OCI-M2 (cell line): ENCODE measurements around the gene TAOK3.
"Not testable (repeated sequence)": the region's sequence is repeated elsewhere in the genome, so short reads cannot be mapped to it uniquely, and the experiment has no call there.

ENCODE experiments used
- DNase-seq: peaks from one replicate; lab custom pipeline; 2025; ENCODE audit not compliant: unreplicated experiment; lab: John Stamatoyannopoulos, UW

The TAOK3 gene

DNA sequence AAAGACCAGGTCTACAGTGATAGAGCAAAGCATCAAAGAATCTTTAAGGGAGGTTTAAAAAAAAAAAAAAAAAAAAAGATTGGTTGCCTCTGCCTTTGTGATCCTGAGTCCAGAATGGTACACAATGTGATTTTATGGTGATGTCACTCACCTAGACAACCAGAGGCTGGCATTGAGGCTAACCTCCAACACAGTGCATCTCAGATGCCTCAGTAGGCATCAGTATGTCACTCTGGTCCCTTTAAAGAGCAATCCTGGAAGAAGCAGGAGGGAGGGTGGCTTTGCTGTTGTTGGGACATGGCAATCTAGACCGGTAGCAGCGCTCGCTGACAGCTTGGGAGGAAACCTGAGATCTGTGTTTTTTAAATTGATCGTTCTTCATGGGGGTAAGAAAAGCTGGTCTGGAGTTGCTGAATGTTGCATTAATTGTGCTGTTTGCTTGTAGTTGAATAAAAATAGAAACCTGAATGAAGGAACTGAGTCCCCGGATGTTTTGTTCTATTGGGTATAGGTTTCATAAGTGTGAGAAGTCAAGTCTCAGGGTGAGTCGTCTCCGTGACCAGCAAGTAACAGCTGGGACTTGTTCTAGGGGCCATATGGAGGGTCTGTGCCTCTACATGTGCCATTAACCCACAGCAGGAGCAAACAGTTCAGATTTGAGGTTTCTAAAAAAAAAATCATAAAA, 227.5 kb downstream of the TAOK3 start:
- no peak for DNase-seq

DNA sequence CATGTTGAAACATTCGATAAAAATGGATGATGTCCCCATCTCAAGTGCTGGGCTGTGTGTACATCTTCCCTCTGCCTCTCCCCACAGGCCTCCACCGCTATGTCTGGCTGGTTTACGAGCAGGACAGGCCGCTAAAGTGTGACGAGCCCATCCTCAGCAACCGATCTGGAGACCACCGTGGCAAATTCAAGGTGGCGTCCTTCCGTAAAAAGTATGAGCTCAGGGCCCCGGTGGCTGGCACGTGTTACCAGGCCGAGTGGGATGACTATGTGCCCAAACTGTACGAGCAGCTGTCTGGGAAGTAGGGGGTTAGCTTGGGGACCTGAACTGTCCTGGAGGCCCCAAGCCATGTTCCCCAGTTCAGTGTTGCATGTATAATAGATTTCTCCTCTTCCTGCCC, 228.2 kb downstream of the TAOK3 start:
- no peak for DNase-seq

DNA sequence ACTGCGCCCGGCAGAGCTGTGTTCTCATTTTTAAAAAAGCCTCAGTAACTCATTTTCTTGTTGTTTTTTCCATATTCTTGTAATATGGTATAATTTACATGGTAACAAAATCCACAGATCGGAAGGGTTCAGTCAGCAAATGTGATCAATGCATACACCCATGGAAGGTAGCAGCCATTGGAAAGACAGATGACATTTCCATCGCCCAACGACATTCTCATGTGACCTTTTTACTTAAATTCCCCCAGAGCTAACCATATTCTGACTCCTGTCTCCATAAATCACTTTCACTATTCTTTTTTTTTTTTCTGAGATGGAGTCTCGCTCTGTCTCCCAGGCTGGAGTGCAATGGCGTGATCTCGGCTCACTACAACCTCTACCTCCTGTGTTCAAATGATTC, 231.9 kb downstream of the TAOK3 start:
- no peak for DNase-seq

DNA sequence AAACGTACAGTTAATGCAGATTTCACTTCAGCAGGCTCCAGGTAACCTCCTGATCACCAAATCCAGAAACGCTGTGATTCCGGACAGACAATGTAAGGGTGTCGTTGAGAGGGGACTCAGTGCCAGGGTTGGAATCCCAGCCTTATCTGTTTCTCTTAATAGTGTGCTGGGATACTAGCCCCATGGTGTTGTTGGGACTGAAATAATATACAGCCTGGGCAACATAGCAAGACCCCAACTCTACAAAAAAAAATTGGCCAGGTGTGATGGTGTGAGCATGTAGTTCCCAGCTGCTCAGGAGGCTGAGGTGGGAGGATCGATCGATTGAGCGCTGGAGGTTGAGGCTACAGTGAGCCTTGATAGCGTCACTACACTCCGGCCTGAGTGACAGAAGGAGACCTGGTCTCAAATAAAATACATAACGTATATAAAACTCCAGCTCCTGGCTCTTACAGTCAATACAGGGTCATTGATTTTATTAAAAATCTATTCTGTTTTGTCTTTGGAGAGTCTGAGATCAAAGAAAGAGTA, 235.5 kb downstream of the TAOK3 start:
- no peak for DNase-seq

DNA sequence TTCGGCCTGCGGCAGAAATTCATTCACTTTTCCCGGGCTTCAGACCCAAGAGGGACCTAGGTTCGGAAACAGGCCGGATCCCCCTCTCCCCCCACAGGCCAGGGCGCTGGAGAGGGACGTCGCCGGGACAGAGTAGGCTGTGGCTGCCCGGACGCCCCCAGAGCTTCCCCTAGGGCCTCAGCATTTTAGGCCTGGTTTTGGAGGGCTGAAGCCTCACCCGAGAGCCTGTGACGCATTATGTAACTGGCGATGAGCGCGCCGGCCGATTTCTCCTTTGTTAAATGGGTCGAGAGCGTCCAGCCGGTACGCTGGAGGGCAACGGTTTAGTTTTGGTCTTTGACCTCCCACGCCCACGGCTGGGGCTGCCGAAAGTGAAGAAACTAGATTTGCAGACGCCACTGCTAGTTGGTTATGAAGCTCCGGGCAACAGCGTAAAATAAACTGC, 236.1 kb downstream of the TAOK3 start:
- no peak for DNase-seq

DNA sequence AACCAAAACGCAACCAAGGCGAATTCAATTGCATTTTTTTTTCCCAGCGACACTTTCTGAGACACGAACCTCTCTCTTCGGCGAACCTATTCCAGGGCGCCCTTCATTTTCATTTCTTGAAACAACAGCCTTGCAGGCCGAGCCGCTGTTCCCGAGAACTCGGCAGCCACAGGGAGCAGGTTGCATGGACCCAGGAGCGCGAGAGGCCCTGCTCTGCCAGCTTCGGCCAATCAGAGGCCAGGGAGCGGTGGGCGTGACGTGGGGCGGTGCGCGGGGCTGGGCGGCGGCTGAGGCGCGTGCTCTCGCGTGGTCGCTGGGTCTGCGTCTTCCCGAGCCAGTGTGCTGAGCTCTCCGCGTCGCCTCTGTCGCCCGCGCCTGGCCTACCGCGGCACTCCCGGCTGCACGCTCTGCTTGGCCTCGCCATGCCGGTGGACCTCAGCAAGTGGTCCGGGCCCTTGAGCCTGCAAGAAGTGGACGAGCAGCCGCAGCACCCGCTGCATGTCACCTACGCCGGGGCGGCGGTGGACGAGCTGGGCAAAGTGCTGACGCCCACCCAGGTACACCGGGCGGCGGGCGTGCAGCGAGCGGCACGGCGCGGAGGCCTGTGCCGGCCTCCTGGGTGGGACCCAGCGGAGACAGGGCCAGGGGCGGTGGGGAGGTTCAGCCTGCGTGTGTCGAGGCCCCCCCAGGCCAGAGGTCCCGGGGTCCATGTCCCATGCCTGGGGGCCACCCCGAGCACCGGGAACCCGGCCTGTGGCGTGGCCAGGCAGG, 236.7 kb downstream of the TAOK3 start, which contains the start of gene PEBP1:
PEBP1 (plus strand) TSS at position 337 of the 771 bp plus-strand sequence; CDS start at position 423, 86 bp downstream.
- no peak for DNase-seq

DNA sequence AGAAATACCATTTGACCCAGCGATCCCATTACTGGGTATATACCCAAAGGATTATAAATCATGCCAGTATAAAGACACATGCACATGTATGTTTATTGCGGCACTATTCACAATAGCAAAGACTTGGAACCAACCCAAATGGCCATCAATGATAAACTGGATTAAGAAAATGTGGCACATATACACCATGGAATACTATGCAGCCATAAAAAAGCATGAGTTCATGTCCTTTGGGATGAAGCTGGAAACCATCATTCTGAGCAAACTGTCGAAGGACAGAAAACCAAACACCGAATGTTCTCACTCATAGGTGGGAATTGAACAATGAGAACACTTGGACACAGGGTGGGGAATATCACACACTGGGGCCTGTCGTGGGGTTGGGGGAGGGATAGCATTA, 243.3 kb downstream of the TAOK3 start:
- not testable (repeated sequence) for DNase-seq

DNA sequence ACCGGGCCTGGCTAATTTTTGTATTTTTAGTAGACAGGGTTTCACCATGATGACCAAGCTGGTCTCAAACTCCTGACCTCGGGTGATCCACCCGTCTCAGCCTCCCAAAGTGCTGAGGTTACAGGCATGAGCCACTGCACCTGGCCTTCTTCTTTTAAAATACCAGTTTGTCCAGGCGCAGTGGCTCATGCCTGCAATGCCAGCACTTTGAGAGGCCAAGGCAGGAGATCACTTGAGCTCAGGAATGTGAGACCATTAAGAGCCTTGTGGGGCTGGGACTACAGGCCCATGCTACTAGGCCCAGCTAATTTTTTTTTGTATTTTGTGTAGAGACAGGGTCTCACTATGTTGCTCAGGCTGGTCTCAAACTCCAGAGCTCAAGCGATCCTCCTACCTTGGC, 244.8 kb downstream of the TAOK3 start:
- DNase-seq: no peak

DNA sequence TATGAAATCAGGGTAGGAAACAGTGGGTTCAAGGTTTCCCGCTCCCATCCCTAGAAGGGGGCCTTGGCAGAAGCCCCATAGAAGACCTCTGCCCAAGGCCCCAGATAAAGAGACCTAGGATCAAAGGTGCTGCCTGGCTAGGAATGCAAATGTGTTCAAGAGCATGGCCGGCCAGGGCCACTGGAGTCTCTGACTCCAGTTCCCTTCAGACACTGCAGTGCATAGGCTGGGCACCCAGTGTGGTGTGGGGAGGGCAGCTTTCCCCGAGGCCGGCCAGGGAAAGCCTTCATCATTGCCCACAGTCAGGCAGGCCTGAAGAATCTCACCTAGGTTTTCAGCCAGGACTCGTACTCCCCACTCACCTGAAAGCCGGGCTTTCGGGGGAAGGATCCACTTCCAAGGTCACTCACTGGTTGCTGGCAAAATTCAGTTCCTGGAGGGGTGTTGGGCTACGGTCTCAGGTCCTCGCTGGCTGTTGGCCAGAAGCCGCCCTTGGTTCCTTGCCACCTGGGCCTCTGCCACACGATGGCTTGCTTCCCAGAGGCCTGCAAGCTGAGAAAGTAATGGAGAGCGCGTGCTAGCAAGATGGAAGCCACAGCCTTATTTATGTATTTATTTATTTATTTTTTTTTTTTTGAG, 246.5 kb downstream of the TAOK3 start:
- no peak for DNase-seq

DNA sequence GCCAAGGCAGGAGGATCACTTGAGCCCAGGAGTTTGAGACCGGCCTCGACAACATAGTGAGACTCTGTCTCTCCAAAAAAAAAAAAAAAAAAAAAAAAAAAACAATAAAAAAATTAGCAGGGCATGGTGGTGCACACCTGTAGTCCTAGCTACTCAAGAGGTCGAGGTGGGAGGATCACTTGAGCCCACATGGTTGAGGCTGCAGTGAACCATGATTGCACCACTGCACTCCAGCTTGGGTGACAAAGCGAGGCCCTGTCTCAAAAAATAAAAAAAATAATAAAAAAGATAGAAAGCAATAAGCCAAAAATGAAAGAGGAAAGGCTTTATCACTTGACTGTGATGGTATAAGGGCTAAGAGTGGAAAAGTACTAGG, 247.0 kb downstream of the TAOK3 start:
- DNase-seq: no peak

DNA sequence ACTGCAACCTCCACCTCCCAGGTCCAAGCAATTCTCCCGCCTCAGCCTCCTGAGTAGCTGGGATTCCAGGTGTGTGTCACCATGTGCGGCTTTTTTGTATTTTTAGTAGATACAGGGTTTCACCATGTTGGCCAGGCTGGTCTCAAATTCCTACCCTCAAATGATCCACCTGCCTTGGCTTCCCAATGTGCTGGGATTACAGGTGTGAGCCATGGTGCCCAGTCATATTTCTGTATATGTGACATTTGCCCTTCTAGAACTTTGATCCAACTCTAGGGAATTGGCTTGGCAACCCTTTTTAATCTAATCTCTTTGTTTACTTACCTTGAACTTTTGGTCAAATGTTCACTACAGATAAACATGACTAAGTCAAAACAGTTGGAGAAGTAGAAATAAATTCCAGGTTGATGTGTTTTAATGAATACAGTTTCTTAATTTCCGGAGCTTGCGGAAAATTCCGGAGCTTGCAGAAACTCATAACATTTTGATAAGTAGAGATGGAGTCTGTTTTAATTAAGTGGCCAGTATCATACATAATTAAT, 248.3 kb downstream of the TAOK3 start:
- DNase-seq: no peak

DNA sequence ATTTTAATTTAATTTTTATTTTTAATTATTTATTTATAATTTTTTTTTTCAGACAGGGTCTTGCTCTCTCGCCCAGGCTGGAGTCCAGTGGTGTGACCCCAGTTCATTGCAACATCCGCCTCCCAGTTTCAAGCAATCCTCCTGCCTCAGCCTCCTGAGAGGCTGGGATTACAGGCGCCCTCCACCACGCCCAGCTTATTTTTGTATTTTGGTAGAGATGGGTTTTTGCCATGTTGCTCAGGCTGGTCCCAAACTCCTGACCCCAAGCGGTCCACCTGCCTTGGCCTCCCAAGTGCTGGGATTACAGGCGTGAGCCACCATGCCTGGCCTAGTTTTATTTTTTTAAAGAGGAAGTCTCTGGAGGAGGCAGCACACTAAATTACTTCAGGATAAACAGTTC, 250.4 kb downstream of the TAOK3 start:
- no peak for DNase-seq

DNA sequence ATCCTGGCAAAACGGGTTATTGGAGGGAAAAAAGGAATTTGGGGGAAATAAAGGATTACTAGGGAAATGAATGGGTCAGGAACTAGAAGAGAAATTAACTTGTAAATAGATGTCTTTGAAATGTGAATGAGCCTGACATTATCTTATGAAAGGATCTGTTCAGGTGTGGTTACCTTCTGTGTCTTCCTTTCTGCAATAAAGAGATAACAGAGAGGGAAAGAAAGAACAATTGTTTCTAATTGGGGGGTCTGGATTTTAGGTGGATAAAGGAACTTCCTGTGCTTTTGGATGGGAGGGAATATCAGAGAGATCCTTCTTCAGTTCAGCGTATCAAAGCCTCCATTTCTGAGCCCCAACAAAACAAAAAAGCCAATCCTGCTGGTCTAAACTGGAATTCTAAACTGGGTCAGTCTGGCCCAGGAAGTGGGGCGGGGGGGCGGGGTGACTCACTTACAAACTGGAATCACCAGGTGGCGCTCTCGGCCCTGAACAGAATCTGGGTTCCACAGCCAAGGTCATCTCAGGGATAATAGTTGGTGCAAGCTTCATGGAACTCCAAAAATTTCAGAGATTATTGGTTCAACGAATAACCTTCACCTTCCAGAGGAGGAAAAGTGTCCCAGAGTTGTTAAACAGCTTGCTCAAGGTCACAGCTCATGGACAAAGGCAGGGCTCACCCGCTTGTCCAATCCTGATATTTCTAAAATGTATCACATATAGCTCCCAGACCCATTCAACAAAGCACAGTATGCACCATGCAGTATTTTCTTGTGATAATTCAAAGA, 251.9 kb downstream of the TAOK3 start:
- no peak for DNase-seq

DNA sequence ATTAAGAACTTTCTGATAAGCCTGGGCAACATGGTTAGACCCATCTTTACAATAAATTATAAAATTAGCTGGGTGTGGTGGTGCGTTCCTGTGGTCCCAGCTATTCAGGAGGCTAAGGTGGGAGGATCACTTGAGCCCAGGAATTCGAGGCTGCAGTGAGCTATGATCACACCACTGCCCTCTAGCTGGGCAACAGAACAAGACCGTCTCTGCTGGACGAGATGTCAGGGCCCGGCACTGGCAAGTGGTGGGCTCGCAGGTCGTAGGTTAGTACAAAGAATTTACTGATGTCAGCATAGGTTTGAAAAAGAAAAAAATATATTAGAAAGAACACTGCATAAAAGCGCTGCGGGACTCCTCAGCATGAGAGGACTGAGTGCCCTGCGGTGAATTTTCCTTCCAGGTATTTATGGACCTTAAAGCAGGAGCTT, 253.2 kb downstream of the TAOK3 start:
- DNase-seq: no peak

DNA sequence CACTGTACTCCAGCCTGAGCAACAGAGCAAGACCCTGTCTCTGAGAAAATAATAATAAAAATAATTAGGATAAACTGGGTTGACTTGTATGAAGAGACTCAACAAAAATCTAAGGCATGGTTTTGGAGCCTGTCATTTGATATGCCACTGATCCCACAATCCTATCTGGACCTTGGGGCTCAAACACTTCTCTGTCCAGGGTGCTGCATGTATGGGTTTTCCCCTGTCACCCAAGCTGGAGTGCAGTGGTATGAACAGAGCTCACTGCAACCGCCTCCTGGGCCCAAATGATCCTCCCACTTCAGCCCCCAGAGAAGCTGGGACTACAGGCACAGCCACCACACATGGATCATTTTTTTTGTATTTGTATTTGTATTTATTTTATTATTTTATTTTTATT, 263.6 kb downstream of the TAOK3 start:
- DNase-seq: no peak

DNA sequence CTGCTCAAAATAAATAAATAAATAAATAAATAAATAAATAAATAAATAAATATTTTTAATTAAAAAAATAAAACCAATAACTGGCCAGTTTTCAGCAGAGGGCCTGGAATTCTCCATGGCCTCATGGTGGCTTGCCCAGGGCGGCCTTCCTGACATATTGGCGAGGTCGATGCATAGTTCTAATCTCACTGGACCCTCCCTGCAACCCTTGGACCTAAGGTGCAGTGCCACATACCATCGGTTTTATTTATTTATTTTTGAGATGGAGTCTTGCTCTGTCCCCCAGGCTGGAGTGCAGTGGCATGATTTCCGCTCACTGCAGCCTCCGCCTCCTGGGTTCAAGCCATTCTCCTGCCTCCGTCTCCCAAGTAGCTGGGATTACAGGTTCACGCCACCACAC, 265.0 kb downstream of the TAOK3 start:
- DNase-seq: no peak

DNA sequence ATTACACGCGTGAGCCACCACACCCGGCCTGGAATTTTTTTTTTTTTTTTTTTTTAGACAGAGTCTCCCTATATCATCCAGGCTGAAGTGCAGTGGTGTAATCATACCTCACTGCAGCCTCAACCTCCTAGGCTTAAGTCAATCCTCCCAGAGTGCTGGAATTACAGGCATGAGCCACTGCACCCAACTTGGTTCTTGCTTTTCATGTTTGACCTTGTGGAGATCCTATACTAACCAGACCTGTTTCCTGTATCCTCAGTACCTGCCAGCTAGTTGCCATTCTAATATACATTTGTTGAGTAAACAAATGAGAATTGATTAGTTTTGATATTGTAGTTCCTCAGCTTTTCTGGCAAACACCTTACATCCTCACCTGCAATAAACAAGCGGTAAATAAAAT, 265.7 kb downstream of the TAOK3 start:
- no peak for DNase-seq

DNA sequence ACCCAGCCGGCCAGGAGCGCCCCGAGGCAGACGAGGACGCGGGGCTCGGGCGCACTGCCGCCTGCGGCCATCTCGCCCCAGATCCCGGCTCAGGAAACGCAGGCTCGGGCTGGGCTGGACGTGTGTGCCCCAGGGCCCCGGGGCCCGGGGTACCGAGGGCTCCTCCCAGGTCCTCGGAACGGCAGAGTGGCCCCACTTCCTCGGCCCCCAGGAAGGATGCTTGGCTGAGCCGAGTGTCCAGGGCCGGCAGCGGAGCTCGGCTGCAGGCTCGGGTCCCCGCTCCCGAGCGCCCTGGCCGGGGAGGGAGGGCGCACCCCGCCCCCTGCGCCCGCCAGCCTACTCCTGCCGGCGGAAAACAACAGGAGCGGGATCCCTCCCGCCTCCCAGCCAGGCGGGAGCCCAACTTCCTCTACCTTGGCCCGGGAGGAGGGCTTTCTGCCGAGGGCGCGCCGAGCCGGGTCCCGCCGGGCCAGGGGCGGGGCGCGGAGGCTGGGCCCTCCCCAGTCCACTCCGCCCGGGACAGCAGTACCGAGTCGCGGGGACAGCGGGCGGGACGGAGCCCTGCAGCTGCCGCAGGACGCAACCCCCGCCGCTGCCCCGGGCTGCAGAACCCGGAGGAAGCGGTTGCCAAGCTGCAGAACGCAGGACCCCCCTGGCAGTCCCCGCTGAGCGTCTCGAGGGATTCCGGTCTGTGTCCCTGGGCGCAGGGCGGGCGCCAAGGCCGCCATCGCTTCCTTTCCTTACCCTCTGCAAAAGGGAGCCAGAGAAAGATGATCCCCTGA, 268.9 kb downstream of the TAOK3 start, which contains the start of gene VSIG10:
VSIG10 (minus strand) TSS at position 411 of the 782 bp plus-strand sequence; CDS start at position 71, 340 bp downstream.
- no peak for DNase-seq

DNA sequence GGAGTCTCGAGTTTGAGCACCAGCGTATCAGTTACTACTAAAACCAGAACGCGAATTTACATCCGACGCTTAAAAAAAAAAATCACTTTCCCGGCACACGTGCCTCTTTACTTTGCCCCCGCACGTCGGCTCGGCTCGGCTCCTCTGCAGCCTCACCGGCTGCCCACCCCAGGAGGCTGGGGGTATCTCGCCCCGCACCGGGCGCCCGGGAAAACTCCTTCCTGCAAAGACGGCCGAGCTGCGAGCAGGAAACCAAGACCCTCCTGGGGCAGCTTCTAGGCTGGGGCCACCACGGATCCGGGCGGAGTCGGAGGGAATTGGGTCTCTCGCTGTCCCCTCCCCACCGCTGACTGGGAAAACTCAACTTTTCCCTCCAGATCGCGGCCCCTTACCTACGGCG, 269.5 kb downstream of the TAOK3 start:
- no peak for DNase-seq

DNA sequence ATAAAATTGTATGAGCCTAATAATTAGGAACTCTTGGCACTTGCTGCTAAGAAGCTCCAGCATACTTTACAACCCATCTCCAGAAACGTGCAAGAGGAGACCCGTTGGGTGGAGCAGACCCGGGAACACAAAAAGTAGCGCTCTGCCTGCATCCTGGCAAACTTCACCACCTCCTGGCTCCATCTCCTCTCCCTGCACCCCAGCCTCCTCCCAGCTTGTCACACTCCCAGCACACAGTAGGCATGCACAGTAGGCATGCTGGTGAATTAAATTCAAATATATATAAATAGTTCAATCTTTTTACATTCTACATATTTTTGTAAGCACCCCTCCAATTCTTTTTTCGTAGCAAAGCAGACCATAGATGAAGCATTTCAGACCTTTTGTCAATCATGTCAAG, 270.1 kb downstream of the TAOK3 start:
- no peak for DNase-seq
